GM12873 (cell line): Measurements from ENCODE around the gene TMEM219.

Experiments used
- TF ChIP-seq, protein P1 (sequence below): IDR thresholded peaks from 2 replicates; pipeline ENCODE4 v1.5.1; 2012; ENCODE audit warnings: low read depth, mild to moderate bottlenecking, moderate library complexity, low read length, control low read depth; ENCODE audit not compliant: insufficient read depth; ENCODE audit errors: missing control alignments

TMEM219 gene

DNA sequence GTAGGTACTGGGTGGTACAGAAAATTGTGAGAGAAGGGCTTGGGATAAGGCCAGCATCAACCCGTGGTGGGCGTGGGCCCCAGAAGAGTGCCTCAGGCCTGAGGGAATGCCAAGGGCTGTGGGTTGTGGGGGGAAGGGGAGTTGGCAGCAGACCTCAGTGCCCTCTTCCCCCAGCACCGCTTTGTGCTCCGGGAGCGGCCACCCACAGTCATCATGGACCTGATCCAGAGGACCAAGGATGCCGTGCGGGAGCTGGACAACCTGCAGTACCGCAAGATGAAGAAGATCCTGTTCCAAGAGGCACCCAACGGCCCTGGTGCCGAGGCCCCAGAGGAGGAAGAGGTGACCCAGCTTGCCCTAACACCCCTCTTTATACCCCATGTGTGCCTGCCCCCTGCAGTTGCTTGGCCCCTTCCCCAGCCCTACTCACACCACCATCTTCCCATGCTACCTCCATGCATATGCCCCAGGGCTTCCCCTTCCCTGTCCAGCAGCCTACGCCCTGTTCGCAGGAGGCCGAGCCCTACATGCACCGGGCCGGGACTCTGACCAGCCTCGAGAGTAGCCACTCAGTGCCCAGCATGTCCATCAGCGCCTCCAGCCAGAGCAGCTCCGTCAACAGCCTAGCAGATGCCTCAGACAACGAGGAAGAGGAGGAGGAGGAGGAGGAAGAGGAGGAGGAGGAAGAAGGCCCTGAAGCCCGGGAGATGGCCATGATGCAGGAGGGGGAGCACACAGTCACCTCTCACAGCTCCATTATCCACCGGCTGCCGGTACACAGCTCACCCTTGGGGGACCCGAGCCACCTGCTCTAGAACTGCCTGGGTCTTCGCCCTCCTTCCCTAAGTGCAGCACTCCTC lies 20.9 kb downstream of the TMEM219 start:
- TF ChIP-seq, protein P1, sequence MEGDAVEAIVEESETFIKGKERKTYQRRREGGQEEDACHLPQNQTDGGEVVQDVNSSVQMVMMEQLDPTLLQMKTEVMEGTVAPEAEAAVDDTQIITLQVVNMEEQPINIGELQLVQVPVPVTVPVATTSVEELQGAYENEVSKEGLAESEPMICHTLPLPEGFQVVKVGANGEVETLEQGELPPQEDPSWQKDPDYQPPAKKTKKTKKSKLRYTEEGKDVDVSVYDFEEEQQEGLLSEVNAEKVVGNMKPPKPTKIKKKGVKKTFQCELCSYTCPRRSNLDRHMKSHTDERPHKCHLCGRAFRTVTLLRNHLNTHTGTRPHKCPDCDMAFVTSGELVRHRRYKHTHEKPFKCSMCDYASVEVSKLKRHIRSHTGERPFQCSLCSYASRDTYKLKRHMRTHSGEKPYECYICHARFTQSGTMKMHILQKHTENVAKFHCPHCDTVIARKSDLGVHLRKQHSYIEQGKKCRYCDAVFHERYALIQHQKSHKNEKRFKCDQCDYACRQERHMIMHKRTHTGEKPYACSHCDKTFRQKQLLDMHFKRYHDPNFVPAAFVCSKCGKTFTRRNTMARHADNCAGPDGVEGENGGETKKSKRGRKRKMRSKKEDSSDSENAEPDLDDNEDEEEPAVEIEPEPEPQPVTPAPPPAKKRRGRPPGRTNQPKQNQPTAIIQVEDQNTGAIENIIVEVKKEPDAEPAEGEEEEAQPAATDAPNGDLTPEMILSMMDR = no peak

DNA sequence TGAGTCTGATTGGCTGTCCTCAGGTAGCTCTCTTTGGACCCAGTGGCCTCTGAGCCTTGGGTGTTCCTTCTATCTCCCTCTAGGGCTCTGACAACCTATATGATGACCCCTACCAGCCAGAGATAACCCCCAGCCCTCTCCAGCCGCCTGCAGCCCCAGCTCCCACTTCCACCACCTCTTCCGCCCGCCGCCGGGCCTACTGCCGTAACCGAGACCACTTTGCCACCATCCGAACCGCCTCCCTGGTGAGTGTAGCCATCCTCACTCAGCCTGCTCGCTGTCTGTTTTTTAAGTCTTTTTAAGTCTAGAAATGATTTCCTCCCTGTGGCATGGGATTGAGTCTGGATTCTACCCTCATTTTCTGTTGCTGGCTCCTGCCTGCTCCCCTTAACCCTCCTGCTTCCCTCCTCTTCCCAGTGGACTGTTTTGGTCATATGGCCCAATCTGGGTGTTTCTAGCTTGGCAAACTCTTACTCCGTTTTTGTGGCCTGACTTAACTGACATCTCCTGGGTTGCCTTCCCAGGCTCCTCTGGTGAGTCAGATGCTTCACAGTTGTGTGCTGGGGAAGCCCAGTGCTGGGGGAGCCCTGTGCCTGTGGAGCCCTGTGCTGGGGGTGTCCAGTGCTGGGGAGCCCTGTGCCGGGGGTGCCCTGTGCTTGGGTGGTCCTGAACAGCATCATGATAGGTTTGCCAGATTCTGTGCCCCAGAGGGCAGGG lies 21.7 kb downstream of the TMEM219 start:
- TF ChIP-seq, protein P1 = no peak

DNA sequence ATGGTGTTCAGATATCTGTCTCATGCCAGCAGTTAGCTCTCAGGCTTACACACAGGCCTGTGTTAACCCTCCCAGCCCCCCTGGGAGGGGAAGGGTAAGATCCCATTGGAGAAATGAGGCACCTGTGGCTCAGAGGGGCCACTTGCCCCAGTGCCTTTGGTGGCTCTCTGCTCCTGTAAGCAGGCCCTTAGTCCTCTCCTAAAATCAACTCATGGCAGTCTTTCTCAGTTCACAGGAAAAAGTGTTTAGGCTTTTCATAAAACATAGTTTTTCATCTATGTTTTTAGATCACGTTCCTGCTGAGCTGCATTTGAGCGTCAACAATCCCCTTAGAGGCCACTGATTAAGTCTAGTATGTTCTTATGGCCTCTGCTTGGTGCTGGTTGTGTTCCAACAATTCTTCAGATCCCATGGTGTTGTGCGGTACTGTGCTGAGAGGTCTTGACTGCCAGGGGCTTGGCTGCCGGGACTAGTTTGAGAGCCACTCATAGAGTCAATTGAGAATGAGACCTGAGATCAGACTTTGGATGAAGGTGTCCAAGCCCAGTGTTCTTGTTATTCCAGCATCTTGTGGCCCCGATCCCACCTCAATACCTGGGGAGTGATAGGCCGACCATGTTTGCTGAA lies 22.4 kb downstream of the TMEM219 start:
- TF ChIP-seq, protein P1 = no peak

DNA sequence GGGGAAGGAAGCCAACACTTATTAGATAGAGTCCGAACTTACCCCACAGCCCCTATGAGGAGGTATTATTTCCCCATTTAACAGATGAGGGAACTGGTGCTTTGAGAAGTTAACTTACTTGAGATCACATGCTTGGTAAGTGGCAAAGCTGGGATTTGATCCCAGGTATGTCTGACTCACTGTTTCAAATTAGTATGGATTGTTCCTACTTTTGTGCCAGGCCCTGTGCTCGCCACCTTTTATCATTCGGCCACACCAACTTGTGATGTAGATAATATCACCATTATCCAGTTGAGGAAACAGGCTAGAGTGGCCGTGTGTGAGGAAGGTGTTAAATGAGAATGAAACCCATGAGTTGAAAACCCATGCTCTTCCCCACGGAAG lies 22.9 kb downstream of the TMEM219 start:
- TF ChIP-seq, protein P1 = no peak

DNA sequence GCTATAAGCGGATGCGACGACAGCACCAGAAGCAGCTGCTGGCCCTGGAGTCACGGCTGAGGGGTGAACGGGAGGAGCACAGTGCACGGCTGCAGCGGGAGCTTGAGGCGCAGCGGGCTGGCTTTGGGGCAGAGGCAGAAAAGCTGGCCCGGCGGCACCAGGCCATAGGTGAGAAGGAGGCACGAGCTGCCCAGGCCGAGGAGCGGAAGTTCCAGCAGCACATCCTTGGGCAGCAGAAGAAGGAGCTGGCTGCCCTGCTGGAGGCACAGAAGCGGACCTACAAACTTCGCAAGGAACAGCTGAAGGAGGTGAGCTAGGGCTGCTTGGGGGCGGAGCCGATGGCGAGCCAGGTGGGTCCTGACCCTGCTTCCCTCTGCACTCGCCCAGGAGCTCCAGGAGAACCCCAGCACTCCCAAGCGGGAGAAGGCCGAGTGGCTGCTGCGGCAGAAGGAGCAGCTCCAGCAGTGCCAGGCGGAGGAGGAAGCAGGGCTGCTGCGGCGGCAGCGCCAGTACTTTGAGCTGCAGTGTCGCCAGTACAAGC lies 23.5 kb downstream of the TMEM219 start:
- TF ChIP-seq, protein P1 = no peak

DNA sequence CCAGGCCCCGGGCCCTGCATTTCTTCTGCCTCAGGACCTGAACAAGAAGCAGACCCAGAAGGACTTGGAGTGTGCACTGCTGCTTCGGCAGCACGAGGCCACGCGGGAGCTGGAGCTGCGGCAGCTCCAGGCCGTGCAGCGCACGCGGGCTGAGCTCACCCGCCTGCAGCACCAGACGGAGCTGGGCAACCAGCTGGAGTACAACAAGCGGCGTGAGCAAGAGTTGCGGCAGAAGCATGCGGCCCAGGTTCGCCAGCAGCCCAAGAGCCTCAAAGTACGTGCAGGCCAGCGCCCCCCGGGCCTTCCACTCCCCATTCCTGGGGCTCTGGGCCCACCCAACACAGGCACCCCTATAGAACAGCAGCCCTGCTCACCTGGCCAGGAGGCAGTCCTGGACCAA lies 24.4 kb downstream of the TMEM219 start:
- TF ChIP-seq, protein P1 = no peak

DNA sequence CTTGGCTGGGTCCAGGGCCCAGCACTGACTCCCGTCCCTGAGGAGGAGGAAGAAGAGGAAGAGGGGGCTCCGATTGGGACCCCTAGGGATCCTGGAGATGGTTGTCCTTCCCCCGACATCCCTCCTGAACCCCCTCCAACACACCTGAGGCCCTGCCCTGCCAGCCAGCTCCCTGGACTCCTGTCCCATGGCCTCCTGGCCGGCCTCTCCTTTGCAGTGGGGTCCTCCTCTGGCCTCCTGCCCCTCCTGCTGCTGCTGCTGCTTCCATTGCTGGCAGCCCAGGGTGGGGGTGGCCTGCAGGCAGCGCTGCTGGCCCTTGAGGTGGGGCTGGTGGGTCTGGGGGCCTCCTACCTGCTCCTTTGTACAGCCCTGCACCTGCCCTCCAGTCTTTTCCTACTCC lies 25.1 kb downstream of the TMEM219 start:
- TF ChIP-seq, protein P1 = no peak
